ENCODE results near the gene CRAMP1.

The CRAMP1 gene

GRCh38 chr16:1690810-1691209 is 78.7 kb downstream of the CRAMP1 start:
- Mint-ChIP-seq H3K27me3 (ENCODE audit: low read depth) (no peaks in the 10 kb centered on the region), H3K4me1 (no peaks in the 10 kb centered on the region), H3K4me3 (no peak overlapping the region)

GRCh38 chr16:1691276-1691675 is 79.1 kb downstream of the CRAMP1 start:
- Mint-ChIP-seq H3K9me3 (no peaks in the 10 kb centered on the region), H3K4me1 (no peaks in the 10 kb centered on the region), H3K36me3 (ENCODE audit: low read depth) (peaks cover 82% of the 10 kb centered on the region), H3K27me3 (ENCODE audit: low read depth) (no peaks in the 10 kb centered on the region), H3K27ac (no peak overlapping the region), H3K4me3 (no peak overlapping the region)
- TF ChIP-seq CTCF (IDR thresholded peaks at IDR 0.05; ENCODE audit: unreplicated experiment in 3 of 3), result no peak

More at GRCh38 chr16:1690810-1691209, 78.7 kb downstream of the CRAMP1 start:
- TF ChIP-seq CTCF (IDR thresholded peaks at IDR 0.05; ENCODE audit: unreplicated experiment in 3 of 3), result no peak
- H3K9me3 Mint-ChIP-seq, result no peaks in the 10 kb centered on the region
- peaks cover 80% of the 10 kb centered on the region for H3K36me3 Mint-ChIP-seq (ENCODE audit: low read depth)
- H3K27ac Mint-ChIP-seq, result no peak overlapping the region

GRCh38 chr16:1691956-1692355 is 79.8 kb downstream of the CRAMP1 start:
- no peaks in the 10 kb centered on the region for H3K4me1 Mint-ChIP-seq
- no peaks in the 10 kb centered on the region for H3K9me3 Mint-ChIP-seq
- H3K36me3 Mint-ChIP-seq (ENCODE audit: low read depth), result peaks cover 85% of the 10 kb centered on the region
- TF ChIP-seq CTCF (IDR thresholded peaks at IDR 0.05; ENCODE audit: unreplicated experiment in 3 of 3), result no peak
- H3K27me3 Mint-ChIP-seq (ENCODE audit: low read depth), result no peaks in the 10 kb centered on the region
- no peak overlapping the region for H3K4me3 Mint-ChIP-seq
- H3K27ac Mint-ChIP-seq, result no peak overlapping the region

GRCh38 chr16:1696863-1697262 is 84.7 kb downstream of the CRAMP1 start:
- TF ChIP-seq CTCF (IDR thresholded peaks at IDR 0.05; ENCODE audit: unreplicated experiment in 3 of 3), result no peak
- no peaks in the 10 kb centered on the region for H3K9me3 Mint-ChIP-seq
- no peak overlapping the region for H3K4me3 Mint-ChIP-seq
- no peak overlapping the region for H3K27ac Mint-ChIP-seq
- H3K36me3 Mint-ChIP-seq (ENCODE audit: low read depth), result peaks cover 81% of the 10 kb centered on the region
- no peaks in the 10 kb centered on the region for H3K4me1 Mint-ChIP-seq
- H3K27me3 Mint-ChIP-seq (ENCODE audit: low read depth), result no peaks in the 10 kb centered on the region

- peaks cover 72% of the 10 kb centered on the region for H3K36me3 Mint-ChIP-seq (ENCODE audit: low read depth)
- no peak overlapping the region for H3K27ac Mint-ChIP-seq
- no peak overlapping the region for H3K4me3 Mint-ChIP-seq
- no peaks in the 10 kb centered on the region for H3K9me3 Mint-ChIP-seq
- H3K27me3 Mint-ChIP-seq (ENCODE audit: low read depth), result no peaks in the 10 kb centered on the region
- no peaks in the 10 kb centered on the region for H3K4me1 Mint-ChIP-seq
- no peak for TF ChIP-seq CTCF (IDR thresholded peaks at IDR 0.05; ENCODE audit: unreplicated experiment in 3 of 3)
These were observed 86.5 kb downstream of the CRAMP1 start for GRCh38 chr16:1698680-1699079.

GRCh38 chr16:1700246-1700645 is 88.1 kb downstream of the CRAMP1 start:
- H3K36me3 Mint-ChIP-seq (ENCODE audit: low read depth), result peaks cover 59% of the 10 kb centered on the region
- no peaks in the 10 kb centered on the region for H3K27me3 Mint-ChIP-seq (ENCODE audit: low read depth)
- no peak for TF ChIP-seq CTCF (IDR thresholded peaks at IDR 0.05; ENCODE audit: unreplicated experiment in 3 of 3)
- H3K27ac Mint-ChIP-seq, result no peak overlapping the region
- no peaks in the 10 kb centered on the region for H3K9me3 Mint-ChIP-seq
- H3K4me3 Mint-ChIP-seq, result no peak overlapping the region
- no peaks in the 10 kb centered on the region for H3K4me1 Mint-ChIP-seq
